ENCODE data around the gene RTEL1.

DNA sequence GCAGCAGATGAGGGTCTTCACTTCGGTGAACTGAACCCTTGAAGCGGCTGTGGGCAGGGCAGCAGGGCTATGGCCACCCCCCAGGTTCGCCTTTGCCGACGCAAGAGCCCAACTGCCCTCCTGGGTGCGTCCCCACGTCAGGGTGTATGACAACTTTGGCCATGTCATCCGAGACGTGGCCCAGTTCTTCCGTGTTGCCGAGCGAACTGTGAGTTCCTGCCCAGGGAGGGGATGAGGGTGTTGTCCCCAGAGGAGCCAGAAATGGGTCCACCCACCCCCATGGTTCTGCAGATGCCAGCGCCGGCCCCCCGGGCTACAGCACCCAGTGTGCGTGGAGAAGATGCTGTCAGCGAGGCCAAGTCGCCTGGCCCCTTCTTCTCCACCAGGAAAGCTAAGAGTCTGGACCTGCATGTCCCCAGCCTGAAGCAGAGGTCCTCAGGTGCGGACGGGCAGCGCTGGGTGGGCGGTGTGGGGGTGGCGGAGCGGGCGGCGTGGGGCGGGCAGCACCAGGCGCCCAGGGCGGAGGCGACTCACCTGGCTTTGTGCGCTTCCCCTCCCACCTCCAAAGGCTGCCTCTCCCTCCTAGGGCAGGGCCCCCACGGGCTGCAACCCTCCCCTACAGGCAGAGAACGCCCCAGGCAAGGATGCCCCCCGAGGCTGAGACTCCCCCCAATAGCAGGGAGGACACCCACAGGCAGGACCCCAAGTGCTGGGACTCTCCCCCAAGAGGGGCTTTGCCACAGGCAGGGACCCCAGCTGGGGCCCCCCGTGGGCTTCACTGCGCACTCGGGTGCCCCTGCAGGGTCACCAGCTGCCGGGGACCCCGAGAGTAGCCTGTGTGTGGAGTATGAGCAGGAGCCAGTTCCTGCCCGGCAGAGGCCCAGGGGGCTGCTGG lies 32.1 kb downstream of the RTEL1 start:
- TF ChIP-seq, protein P1, sequence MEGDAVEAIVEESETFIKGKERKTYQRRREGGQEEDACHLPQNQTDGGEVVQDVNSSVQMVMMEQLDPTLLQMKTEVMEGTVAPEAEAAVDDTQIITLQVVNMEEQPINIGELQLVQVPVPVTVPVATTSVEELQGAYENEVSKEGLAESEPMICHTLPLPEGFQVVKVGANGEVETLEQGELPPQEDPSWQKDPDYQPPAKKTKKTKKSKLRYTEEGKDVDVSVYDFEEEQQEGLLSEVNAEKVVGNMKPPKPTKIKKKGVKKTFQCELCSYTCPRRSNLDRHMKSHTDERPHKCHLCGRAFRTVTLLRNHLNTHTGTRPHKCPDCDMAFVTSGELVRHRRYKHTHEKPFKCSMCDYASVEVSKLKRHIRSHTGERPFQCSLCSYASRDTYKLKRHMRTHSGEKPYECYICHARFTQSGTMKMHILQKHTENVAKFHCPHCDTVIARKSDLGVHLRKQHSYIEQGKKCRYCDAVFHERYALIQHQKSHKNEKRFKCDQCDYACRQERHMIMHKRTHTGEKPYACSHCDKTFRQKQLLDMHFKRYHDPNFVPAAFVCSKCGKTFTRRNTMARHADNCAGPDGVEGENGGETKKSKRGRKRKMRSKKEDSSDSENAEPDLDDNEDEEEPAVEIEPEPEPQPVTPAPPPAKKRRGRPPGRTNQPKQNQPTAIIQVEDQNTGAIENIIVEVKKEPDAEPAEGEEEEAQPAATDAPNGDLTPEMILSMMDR (IDR thresholded peaks at IDR 0.05), result no peak
- TF ChIP-seq POLR2AphosphoS5 (IDR thresholded peaks at IDR 0.05; ENCODE audit: low read depth, low read length) (no peak; the same call in 1 of the 2 replicates), TCF7L2 (IDR thresholded peaks at IDR 0.05; ENCODE audit: low read depth, low read length) (no peak), SIN3A (IDR thresholded peaks at IDR 0.05; ENCODE audit: borderline replicate concordance, insufficient read depth, low read depth, low read length) (no peak)
- TF ChIP-seq, protein P2, sequence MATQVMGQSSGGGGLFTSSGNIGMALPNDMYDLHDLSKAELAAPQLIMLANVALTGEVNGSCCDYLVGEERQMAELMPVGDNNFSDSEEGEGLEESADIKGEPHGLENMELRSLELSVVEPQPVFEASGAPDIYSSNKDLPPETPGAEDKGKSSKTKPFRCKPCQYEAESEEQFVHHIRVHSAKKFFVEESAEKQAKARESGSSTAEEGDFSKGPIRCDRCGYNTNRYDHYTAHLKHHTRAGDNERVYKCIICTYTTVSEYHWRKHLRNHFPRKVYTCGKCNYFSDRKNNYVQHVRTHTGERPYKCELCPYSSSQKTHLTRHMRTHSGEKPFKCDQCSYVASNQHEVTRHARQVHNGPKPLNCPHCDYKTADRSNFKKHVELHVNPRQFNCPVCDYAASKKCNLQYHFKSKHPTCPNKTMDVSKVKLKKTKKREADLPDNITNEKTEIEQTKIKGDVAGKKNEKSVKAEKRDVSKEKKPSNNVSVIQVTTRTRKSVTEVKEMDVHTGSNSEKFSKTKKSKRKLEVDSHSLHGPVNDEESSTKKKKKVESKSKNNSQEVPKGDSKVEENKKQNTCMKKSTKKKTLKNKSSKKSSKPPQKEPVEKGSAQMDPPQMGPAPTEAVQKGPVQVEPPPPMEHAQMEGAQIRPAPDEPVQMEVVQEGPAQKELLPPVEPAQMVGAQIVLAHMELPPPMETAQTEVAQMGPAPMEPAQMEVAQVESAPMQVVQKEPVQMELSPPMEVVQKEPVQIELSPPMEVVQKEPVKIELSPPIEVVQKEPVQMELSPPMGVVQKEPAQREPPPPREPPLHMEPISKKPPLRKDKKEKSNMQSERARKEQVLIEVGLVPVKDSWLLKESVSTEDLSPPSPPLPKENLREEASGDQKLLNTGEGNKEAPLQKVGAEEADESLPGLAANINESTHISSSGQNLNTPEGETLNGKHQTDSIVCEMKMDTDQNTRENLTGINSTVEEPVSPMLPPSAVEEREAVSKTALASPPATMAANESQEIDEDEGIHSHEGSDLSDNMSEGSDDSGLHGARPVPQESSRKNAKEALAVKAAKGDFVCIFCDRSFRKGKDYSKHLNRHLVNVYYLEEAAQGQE (IDR thresholded peaks at IDR 0.05; ENCODE audit: insufficient read depth in 1 of 2, low read depth in 2 of 2, low read length in 1 of 2), result no peak

Data from Panc1 (cell line).